Measurements from ENCODE around the gene RAB6A. TPM values are rescaled to one million over a fixed set of nuclear protein-coding genes. Genes with fewer than 3 reads are reported as not detected.
"Not testable (repeated sequence)": the region's sequence is repeated elsewhere in the genome, so short reads cannot be mapped to it uniquely, and the experiment has no call there.

Gene RAB6A
- total RNA-seq, 4 donors from 2014 or later: 119 to 178 (median 151) TPM

GRCh38 chr11:73710964-73711363 lies 49.9 kb downstream of the RAB6A start:
- DNase-seq (ENCODE audit: low spot score in 2 of 2): no peak
- TF ChIP-seq, protein P1, sequence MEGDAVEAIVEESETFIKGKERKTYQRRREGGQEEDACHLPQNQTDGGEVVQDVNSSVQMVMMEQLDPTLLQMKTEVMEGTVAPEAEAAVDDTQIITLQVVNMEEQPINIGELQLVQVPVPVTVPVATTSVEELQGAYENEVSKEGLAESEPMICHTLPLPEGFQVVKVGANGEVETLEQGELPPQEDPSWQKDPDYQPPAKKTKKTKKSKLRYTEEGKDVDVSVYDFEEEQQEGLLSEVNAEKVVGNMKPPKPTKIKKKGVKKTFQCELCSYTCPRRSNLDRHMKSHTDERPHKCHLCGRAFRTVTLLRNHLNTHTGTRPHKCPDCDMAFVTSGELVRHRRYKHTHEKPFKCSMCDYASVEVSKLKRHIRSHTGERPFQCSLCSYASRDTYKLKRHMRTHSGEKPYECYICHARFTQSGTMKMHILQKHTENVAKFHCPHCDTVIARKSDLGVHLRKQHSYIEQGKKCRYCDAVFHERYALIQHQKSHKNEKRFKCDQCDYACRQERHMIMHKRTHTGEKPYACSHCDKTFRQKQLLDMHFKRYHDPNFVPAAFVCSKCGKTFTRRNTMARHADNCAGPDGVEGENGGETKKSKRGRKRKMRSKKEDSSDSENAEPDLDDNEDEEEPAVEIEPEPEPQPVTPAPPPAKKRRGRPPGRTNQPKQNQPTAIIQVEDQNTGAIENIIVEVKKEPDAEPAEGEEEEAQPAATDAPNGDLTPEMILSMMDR (IDR thresholded peaks at IDR 0.05): no peak
- no peak for TF ChIP-seq POLR2A (IDR thresholded peaks at IDR 0.05)
- intact Hi-C loops (cut with DNase I; ENCODE audit: low total_unique reads): no loop called here
- no peak overlapping the region for H3K4me3 ChIP-seq (ENCODE audit: low read depth, poor library complexity, severe bottlenecking)
- WGBS, 2 donors: 91 to 98% methylated on average over 3 of the region's 3 CpGs

- WGBS, 2 donors: 83 to 95% methylated on average over 1 of the region's 1 CpG
- TF ChIP-seq, protein P1 (IDR thresholded peaks at IDR 0.05): no peak
- no peak for TF ChIP-seq POLR2A (IDR thresholded peaks at IDR 0.05)
- no peak for DNase-seq (ENCODE audit: low spot score in 2 of 2)
- no peak overlapping the region for H3K4me3 ChIP-seq (ENCODE audit: low read depth, poor library complexity, severe bottlenecking)
- intact Hi-C loops (cut with DNase I; ENCODE audit: low total_unique reads): no loop called here
Observed at GRCh38 chr11:73705053-73705452, 55.8 kb downstream of the RAB6A start.

GRCh38 chr11:73693899-73694525 lies 66.9 kb downstream of the RAB6A start:
- TF ChIP-seq POLR2A (IDR thresholded peaks at IDR 0.05): no peak
- TF ChIP-seq, protein P1 (IDR thresholded peaks at IDR 0.05): no peak
- 92% methylated on average over 4 of the region's 4 CpGs for WGBS, 2 donors

DNA sequence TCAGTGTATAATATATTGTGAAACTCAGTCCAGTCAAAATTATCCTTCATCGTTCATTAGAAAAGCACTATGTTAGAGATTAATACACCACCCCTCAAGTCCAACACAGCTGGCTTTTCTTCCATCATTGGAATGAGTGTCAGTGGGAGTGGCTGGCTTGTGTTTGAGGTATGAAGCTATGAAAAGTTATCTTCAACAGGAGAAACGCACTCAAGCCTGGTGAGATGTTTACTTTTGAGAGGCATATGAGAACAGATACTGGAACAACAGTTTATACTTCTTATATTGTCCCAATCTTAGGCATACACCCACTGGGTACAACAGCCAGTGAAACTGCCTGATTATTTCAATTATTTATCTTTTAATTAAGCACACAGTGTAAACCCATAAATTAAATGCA lies 80.2 kb downstream of the RAB6A start:
- 80 to 87% methylated on average over 2 of the region's 2 CpGs for WGBS, 2 donors
- no peak overlapping the region for H3K4me3 ChIP-seq (ENCODE audit: low read depth, poor library complexity, severe bottlenecking)
- intact Hi-C loops (cut with DNase I; ENCODE audit: low total_unique reads): no loop called here
- DNase-seq (ENCODE audit: low spot score in 2 of 2): no peak
- no peak for TF ChIP-seq POLR2A (IDR thresholded peaks at IDR 0.05)
- TF ChIP-seq, protein P1 (IDR thresholded peaks at IDR 0.05): no peak

More at GRCh38 chr11:73693899-73694525, 66.9 kb downstream of the RAB6A start:
- intact Hi-C loops (cut with DNase I; ENCODE audit: low total_unique reads): no loop called here
- no peak for DNase-seq (ENCODE audit: low spot score in 2 of 2)
- H3K4me3 ChIP-seq (ENCODE audit: low read depth, poor library complexity, severe bottlenecking): no peak overlapping the region

DNA sequence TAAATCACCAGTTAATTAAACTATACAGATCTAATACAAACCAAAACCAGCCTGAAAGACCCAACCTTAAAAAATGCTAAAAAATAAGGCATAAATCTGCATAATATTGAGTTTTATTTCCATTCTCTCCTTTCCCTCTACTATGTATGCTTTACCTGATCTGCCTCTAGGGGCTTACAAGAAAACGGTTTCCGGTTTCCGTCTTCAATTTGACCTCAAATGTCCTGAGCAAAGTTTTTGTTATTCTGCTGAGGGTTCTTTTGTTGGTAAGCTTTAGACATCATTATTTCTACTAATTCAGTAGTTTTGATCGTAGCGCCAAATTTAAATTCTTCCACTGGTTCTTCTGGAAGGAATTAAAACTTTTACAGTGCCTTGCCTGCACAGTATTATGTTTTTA lies 84.3 kb downstream of the RAB6A start:
- intact Hi-C loops (cut with DNase I; ENCODE audit: low total_unique reads): not testable (repeated sequence)
- 86 to 88% methylated on average over 5 of the region's 5 CpGs for WGBS, 2 donors

DNA sequence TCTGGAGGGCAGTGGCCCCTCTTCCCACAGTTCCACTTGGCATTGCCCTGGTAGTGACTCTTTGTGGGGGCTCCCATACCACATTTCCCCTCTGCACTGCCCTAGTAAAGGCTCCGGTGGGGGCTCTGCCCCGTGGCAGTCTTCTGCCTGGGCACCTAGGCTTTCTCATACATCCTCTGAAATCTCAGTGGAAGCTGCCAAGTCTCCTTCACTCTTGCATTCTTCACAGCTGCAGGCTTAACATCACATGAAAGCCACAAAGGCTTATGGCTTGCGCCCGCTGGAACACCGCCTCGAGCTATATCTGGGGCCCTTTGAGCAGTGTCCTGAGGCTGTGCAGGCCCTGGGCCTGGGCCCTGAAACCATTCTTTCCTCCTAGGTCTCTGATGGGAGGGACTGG lies 89.2 kb downstream of the RAB6A start:
- intact Hi-C loops (cut with DNase I; ENCODE audit: low total_unique reads): no loop called here
- DNase-seq (ENCODE audit: low spot score in 2 of 2): peak in 1 of 2 donors; percentile 81
- H3K4me3 ChIP-seq (ENCODE audit: low read depth, poor library complexity, severe bottlenecking): no peak overlapping the region
- WGBS, 2 donors: 82 to 89% methylated on average over 6 of the region's 6 CpGs
- TF ChIP-seq, protein P1 (IDR thresholded peaks at IDR 0.05): no peak
- TF ChIP-seq POLR2A (IDR thresholded peaks at IDR 0.05): no peak

More for the DNA sequence above, 84.3 kb downstream of the RAB6A start:
- not testable (repeated sequence) for H3K4me3 ChIP-seq (ENCODE audit: low read depth, poor library complexity, severe bottlenecking); DNase-seq (ENCODE audit: low spot score in 2 of 2)

Data from lower leg skin (tissue), 4 donors.